Measurements from ENCODE around the gene TXNIP.

TXNIP gene

GRCh38 chr1:145985502-145986439 lies 10.6 kb downstream of the TXNIP start:
- peak; percentile 64 to 85 (median 82) for DNase-seq

- no peak for DNase-seq
These were observed 11.3 kb downstream of the TXNIP start for GRCh38 chr1:145985129-145985501.

- DNase-seq: peak in 3 of 4 experiments; percentile 20 to 47 (median 34)
These were observed 12.2 kb downstream of the TXNIP start for GRCh38 chr1:145983960-145984830.

GRCh38 chr1:145983206-145983675 lies 13.1 kb downstream of the TXNIP start:
- DNase-seq: peak in 3 of 4 experiments; percentile 61 to 73 (median 69)

- DNase-seq: no peak
These were observed 14.2 kb downstream of the TXNIP start for GRCh38 chr1:145982010-145982723.

GRCh38 chr1:145980457-145980994 lies 15.9 kb downstream of the TXNIP start:
- no peak for DNase-seq

GRCh38 chr1:145979746-145980456 lies 16.5 kb downstream of the TXNIP start:
- DNase-seq: peak in 3 of 4 experiments; percentile 65 to 78 (median 68)

- peak; percentile 97 to 100 (median 98) for DNase-seq
These were observed 17.3 kb downstream of the TXNIP start for GRCh38 chr1:145978854-145979745.

GRCh38 chr1:145978471-145978853 lies 17.9 kb downstream of the TXNIP start:
- DNase-seq: no peak

GRCh38 chr1:145977486-145978470 lies 18.6 kb downstream of the TXNIP start:
- peak; percentile 79 to 90 (median 85) for DNase-seq

GRCh38 chr1:145977016-145977415 lies 19.4 kb downstream of the TXNIP start:
- DNase-seq: no peak

- DNase-seq: no peak
These were observed 21.2 kb downstream of the TXNIP start for GRCh38 chr1:145975216-145975615.

- no peak for DNase-seq
These were observed 21.7 kb downstream of the TXNIP start for GRCh38 chr1:145974721-145975120.

- peak in 1 of 4 experiments; percentile 16 for DNase-seq
These were observed 23.8 kb downstream of the TXNIP start for GRCh38 chr1:145972580-145972979.

GRCh38 chr1:145967288-145967687 lies 29.1 kb downstream of the TXNIP start:
- DNase-seq: no peak

GRCh38 chr1:145965119-145965744 lies 31.1 kb downstream of the TXNIP start:
- DNase-seq: no peak

- DNase-seq: peak; percentile 92 to 96 (median 96)
These were observed 31.9 kb downstream of the TXNIP start, which contains the start of the genes ANKRD34A and POLR3GL for GRCh38 chr1:145964328-145965118. Gene ANKRD34A (minus strand): TSS chr1:145964575. CDS start chr1:145961759, 2,816 bp downstream. Gene POLR3GL (plus strand): TSS chr1:145964690. CDS start chr1:145974866, 10,176 bp downstream.
